C1 segment of cervical spinal cord (tissue), 14 donors: ENCODE measurements around the gene CNOT3.
"Not testable (repeated sequence)": the region's sequence is repeated elsewhere in the genome, so short reads cannot be mapped to it uniquely, and the experiment has no call there.

Source experiments
- DNase-seq, 14 donors: peaks; one replicate each; lab custom pipeline; 2025; lab: John Stamatoyannopoulos, UW

CNOT3 gene

DNA sequence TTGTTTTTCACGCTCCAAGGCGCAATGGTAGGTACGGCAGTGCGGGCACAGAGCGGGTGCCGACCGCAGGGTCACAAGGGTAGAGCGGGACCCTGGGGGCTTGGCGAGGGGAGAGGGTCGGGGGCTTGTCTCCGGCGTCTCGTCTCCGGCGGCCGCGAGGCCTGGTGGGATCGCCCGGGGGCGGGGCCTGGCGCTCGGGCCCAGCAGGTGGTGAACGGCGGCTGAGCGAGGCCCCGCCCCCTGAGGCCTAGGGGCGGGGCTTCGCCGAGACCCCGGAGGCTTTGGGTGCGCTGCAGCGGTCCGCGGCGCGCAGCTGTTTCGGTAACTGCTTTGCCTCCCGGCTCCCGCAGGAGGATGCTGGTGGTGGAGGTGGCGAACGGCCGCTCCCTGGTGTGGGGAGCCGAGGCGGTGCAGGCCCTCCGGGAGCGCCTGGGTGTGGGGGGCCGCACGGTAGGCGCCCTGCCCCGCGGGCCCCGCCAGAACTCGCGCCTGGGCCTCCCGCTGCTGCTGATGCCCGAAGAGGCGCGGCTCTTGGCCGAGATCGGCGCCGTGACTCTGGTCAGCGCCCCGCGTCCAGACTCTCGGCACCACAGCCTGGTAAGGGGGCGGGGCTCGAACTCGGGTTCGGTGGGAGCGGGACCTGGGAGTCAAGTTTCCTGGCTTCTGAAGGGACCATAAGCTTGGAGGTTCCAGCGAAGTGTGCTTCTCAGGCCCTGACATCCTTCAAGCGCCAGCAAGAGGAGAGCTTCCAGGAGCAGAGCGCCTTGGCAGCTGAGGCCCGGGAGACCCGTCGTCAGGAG, 53.6 kb downstream of the CNOT3 start, which contains the start of gene TSEN34:
Gene TSEN34 (plus strand): TSS at position 298 of the 800 bp plus-strand sequence. CDS start 57 bp downstream, at position 355.
- DNase-seq: peak in 10 of 14 donors; percentile 19 to 97 (median 94)

DNA sequence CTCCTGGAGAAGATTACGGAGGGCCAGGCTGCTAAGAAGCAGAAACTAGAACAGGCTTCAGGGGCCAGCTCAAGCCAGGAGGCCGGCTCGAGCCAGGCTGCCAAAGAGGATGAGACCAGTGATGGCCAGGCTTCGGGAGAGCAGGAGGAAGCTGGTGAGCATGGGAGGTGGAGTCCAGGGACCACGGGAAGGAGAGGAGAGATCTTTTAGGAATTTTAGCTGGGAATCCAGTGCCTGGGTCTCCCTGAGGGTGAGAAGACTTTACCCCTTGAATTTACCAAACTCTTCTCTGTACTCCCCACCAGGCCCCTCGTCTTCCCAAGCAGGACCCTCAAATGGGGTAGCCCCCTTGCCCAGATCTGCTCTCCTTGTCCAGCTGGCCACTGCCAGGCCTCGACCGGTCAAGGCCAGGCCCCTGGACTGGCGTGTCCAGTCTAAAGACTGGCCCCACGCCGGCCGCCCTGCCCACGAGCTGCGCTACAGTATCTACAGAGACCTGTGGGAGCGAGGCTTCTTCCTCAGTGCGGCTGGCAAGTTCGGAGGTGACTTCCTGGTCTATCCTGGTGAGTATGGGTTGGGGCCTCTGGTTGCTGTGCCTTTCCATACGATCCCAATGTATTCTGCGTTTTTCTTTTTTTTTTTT, 54.4 kb downstream of the CNOT3 start:
- DNase-seq: no peak

DNA sequence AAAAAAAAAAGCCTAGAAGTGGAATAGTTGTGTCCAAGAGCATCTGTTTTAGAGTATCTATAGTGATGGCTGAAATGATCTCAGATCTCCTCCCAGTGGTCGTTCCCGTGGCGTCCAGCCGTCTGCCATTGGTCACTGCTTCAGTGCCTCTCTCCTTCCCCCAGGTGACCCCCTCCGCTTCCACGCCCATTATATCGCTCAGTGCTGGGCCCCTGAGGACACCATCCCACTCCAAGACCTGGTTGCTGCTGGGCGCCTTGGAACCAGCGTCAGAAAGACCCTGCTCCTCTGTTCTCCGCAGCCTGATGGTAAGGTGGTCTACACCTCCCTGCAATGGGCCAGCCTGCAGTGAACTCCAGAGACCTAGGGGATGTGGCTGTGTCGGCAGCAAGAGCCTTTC, 55.4 kb downstream of the CNOT3 start:
- DNase-seq: no peak

DNA sequence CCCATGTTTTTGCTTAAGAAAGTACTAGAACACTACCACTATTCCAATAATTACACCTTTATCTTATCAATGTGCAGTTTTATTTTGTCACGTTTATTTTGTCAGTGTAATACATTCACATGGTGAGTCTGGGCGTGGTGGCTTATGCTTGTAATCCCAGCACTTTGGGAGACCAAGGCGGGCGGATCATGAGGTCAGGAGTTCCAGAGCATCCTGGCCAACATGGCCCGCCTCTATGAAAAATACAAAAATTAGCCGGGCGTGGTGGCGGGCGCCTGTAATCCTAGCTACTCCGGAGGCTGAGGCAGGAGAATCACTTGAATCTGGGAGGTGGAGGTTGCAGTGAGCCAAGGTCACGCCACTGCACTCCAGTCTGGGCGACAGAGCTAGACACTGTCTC, 56.9 kb downstream of the CNOT3 start:
- not testable (repeated sequence) for DNase-seq

DNA sequence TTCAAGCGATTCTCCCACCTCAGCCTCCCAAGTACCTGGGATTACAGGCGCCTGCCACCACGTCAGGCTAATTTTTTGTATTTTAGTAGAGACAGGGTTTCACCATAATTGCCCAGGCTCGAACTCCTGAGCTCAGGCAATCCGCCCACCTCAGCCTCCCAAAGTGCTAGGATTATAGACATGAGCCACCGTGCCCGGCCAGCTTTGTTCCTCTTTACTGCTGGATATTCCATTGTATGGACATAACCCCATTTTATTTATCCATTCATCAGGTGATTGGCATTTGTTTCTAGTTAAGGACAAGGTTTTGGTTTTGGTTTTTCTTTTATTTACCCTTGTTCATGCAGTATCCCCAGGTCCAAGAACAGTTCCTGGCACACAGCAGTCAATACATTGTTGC, 59.0 kb downstream of the CNOT3 start:
- DNase-seq: no peak

DNA sequence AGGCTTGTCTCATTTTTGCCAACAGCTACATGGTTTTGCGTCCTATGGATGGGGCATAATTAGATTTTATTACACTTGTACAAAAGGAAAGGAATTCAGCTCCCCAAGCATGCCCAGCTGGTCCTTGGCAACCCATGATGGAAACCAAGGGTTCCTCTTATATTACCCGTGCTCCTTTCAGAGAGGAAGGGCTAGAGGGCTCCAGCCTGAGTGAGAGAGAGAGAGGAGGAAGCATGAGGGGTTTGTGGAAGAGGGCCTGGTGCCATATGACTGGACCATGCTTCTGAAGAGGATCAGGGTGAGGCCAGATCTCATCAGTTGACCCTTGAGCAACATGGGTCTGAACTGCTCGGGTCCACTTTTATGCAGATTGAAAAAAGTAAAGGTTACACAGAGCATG, 59.6 kb downstream of the CNOT3 start:
- DNase-seq: no peak

DNA sequence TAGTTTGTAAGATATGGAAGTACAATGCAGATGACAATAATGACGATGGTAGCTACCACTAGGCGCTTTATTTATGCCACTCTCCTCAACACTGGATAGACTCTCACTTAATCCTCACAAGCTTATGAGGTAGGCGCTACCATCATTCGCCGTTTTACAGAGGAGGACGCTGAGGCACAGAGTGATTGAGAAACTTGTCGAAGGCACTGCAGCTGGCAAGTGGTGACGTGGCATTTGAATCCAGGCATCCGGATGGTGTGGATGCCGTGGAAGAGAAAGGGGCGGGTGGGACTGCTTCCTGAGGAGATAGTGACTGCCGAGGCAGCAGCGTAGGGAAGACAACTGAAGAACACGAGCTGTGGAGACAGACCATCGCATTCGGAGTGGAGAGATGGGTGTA, 61.8 kb downstream of the CNOT3 start:
- DNase-seq: no peak

DNA sequence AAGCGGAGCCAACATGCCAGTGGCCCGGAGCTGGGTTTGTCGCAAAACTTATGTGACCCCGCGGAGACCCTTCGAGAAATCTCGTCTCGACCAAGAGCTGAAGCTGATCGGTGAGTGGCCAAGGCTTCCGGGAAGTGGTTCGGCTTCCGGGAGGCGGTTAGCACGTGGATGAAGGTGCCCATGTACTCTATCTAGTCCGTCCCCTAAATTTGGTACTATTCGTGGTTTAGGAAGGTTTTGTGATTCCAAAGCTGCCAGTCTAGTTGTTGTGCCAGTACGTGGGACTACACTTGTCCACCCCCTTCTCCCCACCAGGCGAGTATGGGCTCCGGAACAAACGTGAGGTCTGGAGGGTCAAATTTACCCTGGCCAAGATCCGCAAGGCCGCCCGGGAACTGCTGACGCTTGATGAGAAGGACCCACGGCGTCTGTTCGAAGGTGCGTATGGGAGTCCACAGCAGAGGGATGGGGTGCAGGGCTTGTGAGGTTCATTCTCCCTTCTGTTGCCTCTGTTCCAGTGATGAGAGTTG, 63.7 kb downstream of the CNOT3 start:
- DNase-seq: no peak

DNA sequence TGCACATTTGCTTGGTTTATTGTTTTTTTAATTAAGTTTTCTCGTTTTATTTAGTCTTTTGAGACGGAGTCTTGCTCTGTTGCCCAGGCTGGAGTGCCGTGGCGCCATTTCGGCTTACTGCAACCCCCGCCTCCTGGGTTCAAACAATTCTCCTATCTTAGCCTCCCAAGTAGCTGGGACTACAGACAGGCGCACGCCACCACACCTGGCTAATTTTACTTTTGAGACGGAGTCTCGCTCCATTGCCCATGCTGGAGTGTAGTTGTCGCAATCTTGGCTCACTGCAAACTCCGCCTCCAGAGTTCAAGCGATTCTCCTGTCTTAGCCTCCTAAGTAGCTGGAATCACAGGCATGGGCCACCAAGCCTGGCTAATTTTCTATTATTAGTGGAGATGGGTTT, 64.4 kb downstream of the CNOT3 start:
- DNase-seq: no peak

DNA sequence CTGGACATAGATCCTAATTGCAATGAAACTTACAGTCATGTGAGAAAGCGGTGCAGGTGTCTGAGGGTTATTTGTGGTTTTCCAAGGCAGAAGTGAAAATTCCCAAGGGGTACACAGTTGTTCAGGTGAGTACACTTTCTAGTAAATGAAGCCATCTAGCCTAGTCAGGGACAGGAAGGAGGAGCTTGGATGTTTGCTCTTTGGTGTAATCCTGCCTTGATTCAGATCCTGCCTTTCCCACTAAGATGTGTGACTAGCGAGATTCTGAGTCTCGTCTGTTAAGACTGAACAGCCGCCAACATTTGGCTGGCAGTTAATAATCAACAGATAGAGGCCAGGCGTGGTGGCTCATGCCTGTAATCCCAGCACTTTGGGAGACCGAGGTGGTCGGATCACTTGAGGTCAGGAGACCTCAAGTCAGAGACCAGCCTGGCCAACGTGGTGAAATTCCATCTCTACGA, 65.6 kb downstream of the CNOT3 start:
- DNase-seq: no peak

DNA sequence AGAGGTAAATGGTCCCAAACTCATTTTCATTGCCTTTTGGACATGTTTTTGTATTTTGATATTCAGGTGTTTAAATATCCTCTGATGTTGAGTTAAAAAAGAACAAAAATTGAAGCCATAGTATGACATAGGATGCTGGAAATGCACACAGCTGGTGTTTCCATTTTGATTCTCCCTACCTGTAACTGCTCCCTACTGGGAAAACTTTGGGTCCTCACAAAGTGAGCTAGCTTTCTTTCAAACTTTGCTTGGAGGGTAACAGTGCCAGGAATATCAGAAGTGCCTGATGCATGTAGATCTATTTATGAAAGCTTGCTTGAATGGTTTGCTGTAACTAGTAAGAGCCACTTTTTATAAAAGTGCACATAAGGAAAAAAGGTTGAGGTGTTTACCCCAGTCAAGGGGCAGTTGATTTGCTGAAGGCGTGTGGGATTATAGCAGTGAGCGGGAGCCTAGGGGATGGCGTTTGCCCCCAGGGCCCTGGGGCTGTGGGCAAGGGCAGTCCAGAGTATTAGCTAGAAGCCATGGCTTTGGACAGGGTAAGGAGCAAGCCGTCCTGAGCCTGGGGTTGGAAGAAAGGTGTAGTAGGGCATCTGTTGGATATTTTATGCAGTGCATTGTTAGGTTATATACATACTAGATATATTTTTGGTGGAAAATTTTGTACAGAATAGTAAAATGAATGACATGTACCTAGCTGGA, 67.4 kb downstream of the CNOT3 start:
- DNase-seq: no peak
